ENCODE measurements around the gene ACOX3.

Gene ACOX3

GRCh38 chr4:8331575-8331955 is 109.0 kb downstream of the ACOX3 start:
- no peak for DNase-seq

GRCh38 chr4:8330821-8331574 is 109.5 kb downstream of the ACOX3 start:
- no peak for DNase-seq

GRCh38 chr4:8329859-8330761 is 110.4 kb downstream of the ACOX3 start:
- DNase-seq = no peak

- no peak for DNase-seq
Measured at GRCh38 chr4:8329560-8329858, 111.0 kb downstream of the ACOX3 start.

- DNase-seq = no peak
Measured at GRCh38 chr4:8328866-8329559, 111.5 kb downstream of the ACOX3 start.

GRCh38 chr4:8328456-8328855 is 112.1 kb downstream of the ACOX3 start:
- DNase-seq = no peak

- no peak for DNase-seq
Measured at GRCh38 chr4:8326206-8326605, 114.3 kb downstream of the ACOX3 start.

- no peak for DNase-seq
Measured at GRCh38 chr4:8325291-8325973, 115.1 kb downstream of the ACOX3 start.

GRCh38 chr4:8324640-8325239 is 115.8 kb downstream of the ACOX3 start:
- DNase-seq = no peak

GRCh38 chr4:8323947-8324555 is 116.5 kb downstream of the ACOX3 start:
- no peak for DNase-seq

GRCh38 chr4:8322794-8323704 is 117.5 kb downstream of the ACOX3 start:
- DNase-seq = no peak

GRCh38 chr4:8321771-8322170 is 118.8 kb downstream of the ACOX3 start:
- no peak for DNase-seq

GRCh38 chr4:8321220-8321619 is 119.3 kb downstream of the ACOX3 start:
- DNase-seq = no peak

- DNase-seq = no peak
Measured at GRCh38 chr4:8320386-8320750, 120.2 kb downstream of the ACOX3 start.

GRCh38 chr4:8319731-8320385 is 120.7 kb downstream of the ACOX3 start:
- DNase-seq = no peak

GRCh38 chr4:8319061-8319460 is 121.5 kb downstream of the ACOX3 start:
- DNase-seq = no peak

- no peak for DNase-seq
Measured at GRCh38 chr4:8318509-8318908, 122.0 kb downstream of the ACOX3 start.

- no peak for DNase-seq
Measured at GRCh38 chr4:8317474-8317873, 123.0 kb downstream of the ACOX3 start.

GRCh38 chr4:8316911-8317351 is 123.6 kb downstream of the ACOX3 start:
- no peak for DNase-seq
